ENCODE data around the gene HDAC4. TPM values are rescaled to one million over a fixed set of nuclear protein-coding genes. Genes with fewer than 3 reads are reported as not detected.

The HDAC4 gene
- total RNA-seq, 1 experiment from 2014 or later, result 44.4 TPM

- no peaks in the 10 kb centered on the region for H3K9me3 Mint-ChIP-seq
- 0 out of 2 replicates have a peak, but pooled peaks cover 3% of the 10 kb centered on the region for H3K4me1 Mint-ChIP-seq
- CTCF ChIA-PET, result no interaction called here
- no peak overlapping the region for H3K4me3 Mint-ChIP-seq
- DNase-seq (ENCODE audit: low spot score), result no peak
- POLR2A ChIA-PET, result no interaction called here
- no peaks in the 10 kb centered on the region for H3K27me3 Mint-ChIP-seq (ENCODE audit: low read depth)
- ATAC-seq, result no peak
- H3K36me3 Mint-ChIP-seq, result peaks cover 10% of the 10 kb centered on the region
- TF ChIP-seq FOXP4 (CRISPR knock-in tag; IDR thresholded peaks at IDR 0.05) (no peak), RELA (CRISPR knock-in tag; IDR thresholded peaks at IDR 0.05; ENCODE audit: borderline replicate concordance) (no peak)
- no peak overlapping the region for H3K27ac Mint-ChIP-seq
Measured at GRCh38 chr2:239066597-239066996, 334.2 kb downstream of the HDAC4 start.

- Mint-ChIP-seq H3K36me3 (peaks cover 10% of the 10 kb centered on the region; the same call in 1 of the 2 replicates), H3K4me3 (no peak overlapping the region), H3K27me3 (ENCODE audit: low read depth) (no peaks in the 10 kb centered on the region), H3K9me3 (no peaks in the 10 kb centered on the region), H3K27ac (no peak overlapping the region; the same call in 1 of the 2 replicates), H3K4me1 (0 out of 2 replicates have a peak, but pooled peaks cover 3% of the 10 kb centered on the region)
- CTCF ChIA-PET, result no interaction called here
- ATAC-seq, result no peak
- POLR2A ChIA-PET, result no interaction called here
- TF ChIP-seq AR (CRISPR knock-in tag; IDR thresholded peaks at IDR 0.05), result no peak
- TF ChIP-seq, protein P1, sequence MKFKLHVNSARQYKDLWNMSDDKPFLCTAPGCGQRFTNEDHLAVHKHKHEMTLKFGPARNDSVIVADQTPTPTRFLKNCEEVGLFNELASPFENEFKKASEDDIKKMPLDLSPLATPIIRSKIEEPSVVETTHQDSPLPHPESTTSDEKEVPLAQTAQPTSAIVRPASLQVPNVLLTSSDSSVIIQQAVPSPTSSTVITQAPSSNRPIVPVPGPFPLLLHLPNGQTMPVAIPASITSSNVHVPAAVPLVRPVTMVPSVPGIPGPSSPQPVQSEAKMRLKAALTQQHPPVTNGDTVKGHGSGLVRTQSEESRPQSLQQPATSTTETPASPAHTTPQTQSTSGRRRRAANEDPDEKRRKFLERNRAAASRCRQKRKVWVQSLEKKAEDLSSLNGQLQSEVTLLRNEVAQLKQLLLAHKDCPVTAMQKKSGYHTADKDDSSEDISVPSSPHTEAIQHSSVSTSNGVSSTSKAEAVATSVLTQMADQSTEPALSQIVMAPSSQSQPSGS (CRISPR knock-in tag; IDR thresholded peaks at IDR 0.05; ENCODE audit: borderline replicate concordance, low read depth), result no peak
- no peak for TF ChIP-seq NR2C2 (CRISPR knock-in tag; IDR thresholded peaks at IDR 0.05)
- no peak for TF ChIP-seq NR1H2 (CRISPR knock-in tag; IDR thresholded peaks at IDR 0.05)
- TF ChIP-seq TCF7 (CRISPR knock-in tag; IDR thresholded peaks at IDR 0.05; ENCODE audit: low read depth), result no peak
- no peak for DNase-seq (ENCODE audit: low spot score)
Measured at GRCh38 chr2:239065962-239066361, 334.9 kb downstream of the HDAC4 start.

DNA sequence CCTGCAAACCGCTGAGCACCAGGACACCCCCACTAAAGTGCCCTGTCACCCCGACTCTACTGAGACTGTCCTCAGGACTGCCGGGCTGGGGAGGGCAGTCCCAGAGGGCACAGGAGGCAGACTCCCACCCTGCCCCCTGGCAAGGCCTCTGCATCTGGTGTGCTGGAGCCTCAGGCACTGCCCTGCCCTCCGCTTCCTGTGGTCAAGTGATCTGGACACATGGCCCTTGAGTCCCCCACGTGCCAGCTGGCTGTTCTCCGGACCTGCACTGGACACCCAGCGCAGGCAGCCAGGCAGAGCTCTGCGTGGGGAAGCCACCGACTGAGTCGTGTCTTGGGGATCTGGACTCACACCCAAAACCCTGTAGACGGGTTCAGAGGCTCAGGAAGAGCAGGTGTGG is 335.3 kb downstream of the HDAC4 start:
- Mint-ChIP-seq H3K27ac (no peak overlapping the region), H3K9me3 (no peaks in the 10 kb centered on the region), H3K36me3 (peaks cover 10% of the 10 kb centered on the region; the same call in 1 of the 2 replicates), H3K27me3 (ENCODE audit: low read depth) (no peaks in the 10 kb centered on the region), H3K4me3 (no peak overlapping the region), H3K4me1 (0 out of 2 replicates have a peak, but pooled peaks cover 3% of the 10 kb centered on the region)
- ATAC-seq, result no peak
- ChIA-PET POLR2A (no interaction called here), CTCF (no interaction called here)
- no peak for DNase-seq (ENCODE audit: low spot score)
- TF ChIP-seq GABPB1 (CRISPR knock-in tag; IDR thresholded peaks at IDR 0.05), result no peak
- TF ChIP-seq, protein P2, sequence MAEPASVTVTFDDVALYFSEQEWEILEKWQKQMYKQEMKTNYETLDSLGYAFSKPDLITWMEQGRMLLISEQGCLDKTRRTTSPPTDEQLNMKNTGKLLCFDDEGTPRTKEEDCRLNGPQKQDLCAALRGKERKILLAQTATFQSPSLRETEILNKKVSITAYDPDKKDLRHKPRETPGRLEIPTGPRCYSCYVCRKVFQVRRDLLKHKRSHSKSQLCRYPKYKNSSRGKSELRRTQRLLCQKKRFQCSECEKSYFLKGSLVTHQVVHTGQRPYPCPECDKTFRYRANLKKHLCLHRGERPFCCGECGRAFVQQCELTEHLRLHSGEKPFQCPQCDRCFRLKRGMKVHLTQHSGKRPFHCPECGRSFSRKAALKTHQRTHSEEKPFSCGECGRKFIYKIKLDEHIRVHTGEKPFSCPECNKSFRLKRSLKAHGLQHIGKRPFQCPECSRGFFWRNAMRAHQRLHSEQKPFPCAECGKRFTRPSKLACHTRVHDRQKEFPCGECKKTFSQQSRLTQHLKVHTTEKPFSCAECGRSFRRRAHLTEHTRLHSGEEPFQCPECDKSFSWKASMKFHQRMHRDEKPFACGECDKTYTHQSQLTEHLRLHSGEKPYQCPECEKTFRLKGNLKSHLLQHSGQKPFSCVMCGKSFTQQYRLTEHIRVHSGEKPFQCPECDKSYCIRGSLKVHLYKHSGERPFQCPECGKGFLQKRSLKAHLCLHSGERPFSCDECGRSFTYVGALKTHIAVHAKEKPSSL (CRISPR knock-in tag; conservative IDR thresholded peaks at IDR 0.05), result no peak
- TF ChIP-seq CREB1 (CRISPR knock-in tag; IDR thresholded peaks at IDR 0.05), result no peak
- TF ChIP-seq, protein P3, sequence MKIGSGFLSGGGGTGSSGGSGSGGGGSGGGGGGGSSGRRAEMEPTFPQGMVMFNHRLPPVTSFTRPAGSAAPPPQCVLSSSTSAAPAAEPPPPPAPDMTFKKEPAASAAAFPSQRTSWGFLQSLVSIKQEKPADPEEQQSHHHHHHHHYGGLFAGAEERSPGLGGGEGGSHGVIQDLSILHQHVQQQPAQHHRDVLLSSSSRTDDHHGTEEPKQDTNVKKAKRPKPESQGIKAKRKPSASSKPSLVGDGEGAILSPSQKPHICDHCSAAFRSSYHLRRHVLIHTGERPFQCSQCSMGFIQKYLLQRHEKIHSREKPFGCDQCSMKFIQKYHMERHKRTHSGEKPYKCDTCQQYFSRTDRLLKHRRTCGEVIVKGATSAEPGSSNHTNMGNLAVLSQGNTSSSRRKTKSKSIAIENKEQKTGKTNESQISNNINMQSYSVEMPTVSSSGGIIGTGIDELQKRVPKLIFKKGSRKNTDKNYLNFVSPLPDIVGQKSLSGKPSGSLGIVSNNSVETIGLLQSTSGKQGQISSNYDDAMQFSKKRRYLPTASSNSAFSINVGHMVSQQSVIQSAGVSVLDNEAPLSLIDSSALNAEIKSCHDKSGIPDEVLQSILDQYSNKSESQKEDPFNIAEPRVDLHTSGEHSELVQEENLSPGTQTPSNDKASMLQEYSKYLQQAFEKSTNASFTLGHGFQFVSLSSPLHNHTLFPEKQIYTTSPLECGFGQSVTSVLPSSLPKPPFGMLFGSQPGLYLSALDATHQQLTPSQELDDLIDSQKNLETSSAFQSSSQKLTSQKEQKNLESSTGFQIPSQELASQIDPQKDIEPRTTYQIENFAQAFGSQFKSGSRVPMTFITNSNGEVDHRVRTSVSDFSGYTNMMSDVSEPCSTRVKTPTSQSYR (CRISPR knock-in tag; IDR thresholded peaks at IDR 0.05), result no peak
- TF ChIP-seq NFATC4 (CRISPR knock-in tag; IDR thresholded peaks at IDR 0.05), result no peak
- TF ChIP-seq AR (CRISPR knock-in tag; IDR thresholded peaks at IDR 0.05), result no peak
- TF ChIP-seq ZNF416 (CRISPR knock-in tag; IDR thresholded peaks at IDR 0.05), result no peak
- TF ChIP-seq HMGA2 (CRISPR knock-in tag; IDR thresholded peaks at IDR 0.05), result no peak
- no peak for TF ChIP-seq ETV6 (CRISPR knock-in tag; IDR thresholded peaks at IDR 0.05)
- TF ChIP-seq FOXP1 (CRISPR knock-in tag; IDR thresholded peaks at IDR 0.05; ENCODE audit: borderline replicate concordance), result no peak
- TF ChIP-seq ZNF317 (CRISPR knock-in tag; IDR thresholded peaks at IDR 0.05; ENCODE audit: borderline replicate concordance, low read depth), result no peak
- no peak for TF ChIP-seq FOXK1 (CRISPR knock-in tag; IDR thresholded peaks at IDR 0.05)

Measured in WTC11 (cell line).